Measurements from ENCODE around the gene CPA4. TPM values are rescaled to one million over a fixed set of nuclear protein-coding genes. Genes with fewer than 3 reads are reported as not detected.
A peak's percentile ranks its signal among the peaks of the same experiment; 100 is the strongest.

The CPA4 gene
- total RNA-seq, 6 donors from 2014 or later: 0.20 to 0.34 TPM; not detected in 4

DNA sequence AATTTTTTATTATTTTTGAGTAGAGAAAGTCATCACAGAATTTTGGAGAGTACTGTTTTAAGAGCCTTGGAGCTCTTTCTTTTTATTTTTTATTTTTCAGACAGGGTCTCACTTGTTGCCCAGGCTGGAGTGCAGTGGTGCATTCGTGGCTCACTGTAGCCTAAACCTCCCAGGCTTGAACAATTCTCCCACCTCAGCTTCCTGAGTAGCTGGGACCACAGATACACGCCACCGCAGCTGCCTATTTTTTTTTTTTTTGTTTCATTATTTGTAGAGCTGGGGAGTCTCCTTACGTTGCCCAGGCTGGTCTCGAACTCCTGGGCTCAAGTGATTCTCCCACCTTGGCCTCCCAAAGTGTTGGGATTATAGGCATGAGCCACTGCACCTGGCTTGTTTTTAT is 10.6 kb downstream of the CPA4 start:
- H3K4me3 ChIP-seq: no peak overlapping the region
- H3K36me3 ChIP-seq: no peaks in the 10 kb centered on the region
- H3K27ac ChIP-seq: no peak overlapping the region
- TF ChIP-seq POLR2A (IDR thresholded peaks at IDR 0.05): no peak
- TF ChIP-seq, protein P1, sequence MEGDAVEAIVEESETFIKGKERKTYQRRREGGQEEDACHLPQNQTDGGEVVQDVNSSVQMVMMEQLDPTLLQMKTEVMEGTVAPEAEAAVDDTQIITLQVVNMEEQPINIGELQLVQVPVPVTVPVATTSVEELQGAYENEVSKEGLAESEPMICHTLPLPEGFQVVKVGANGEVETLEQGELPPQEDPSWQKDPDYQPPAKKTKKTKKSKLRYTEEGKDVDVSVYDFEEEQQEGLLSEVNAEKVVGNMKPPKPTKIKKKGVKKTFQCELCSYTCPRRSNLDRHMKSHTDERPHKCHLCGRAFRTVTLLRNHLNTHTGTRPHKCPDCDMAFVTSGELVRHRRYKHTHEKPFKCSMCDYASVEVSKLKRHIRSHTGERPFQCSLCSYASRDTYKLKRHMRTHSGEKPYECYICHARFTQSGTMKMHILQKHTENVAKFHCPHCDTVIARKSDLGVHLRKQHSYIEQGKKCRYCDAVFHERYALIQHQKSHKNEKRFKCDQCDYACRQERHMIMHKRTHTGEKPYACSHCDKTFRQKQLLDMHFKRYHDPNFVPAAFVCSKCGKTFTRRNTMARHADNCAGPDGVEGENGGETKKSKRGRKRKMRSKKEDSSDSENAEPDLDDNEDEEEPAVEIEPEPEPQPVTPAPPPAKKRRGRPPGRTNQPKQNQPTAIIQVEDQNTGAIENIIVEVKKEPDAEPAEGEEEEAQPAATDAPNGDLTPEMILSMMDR (IDR thresholded peaks at IDR 0.05): no peak
- H3K27me3 ChIP-seq: no peaks in the 10 kb centered on the region
- 57 to 67% methylated on average over 5 of the region's 5 CpGs for WGBS, 2 donors
- no peaks in the 10 kb centered on the region for H3K9me3 ChIP-seq
- ATAC-seq (ENCODE audit: low FRiP score in 2 of 2) (no peak), DNase-seq (no peak)
- no peaks in the 10 kb centered on the region for H3K4me1 ChIP-seq

DNA sequence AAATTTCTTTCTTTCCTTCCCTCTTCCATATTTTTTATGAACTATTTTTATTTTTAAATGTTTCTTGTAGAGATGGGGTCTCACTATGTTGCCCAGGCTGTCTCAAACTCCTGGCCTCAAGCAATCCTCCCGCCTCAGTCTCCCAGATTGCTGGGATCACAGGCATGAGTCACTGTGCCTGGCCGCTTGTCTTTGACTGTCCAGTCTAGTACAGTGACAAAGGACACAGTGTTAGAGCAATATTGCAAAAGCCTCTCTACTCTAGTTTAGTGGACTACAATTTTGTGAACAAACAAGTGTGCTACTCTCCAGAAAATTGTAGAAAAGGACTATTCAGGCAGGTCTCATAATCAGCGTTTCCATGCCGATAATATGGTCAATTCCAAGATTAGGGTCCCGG is 11.0 kb downstream of the CPA4 start:
- no peak for TF ChIP-seq POLR2AphosphoS5 (IDR thresholded peaks at IDR 0.05)
- TF ChIP-seq EP300 (IDR thresholded peaks at IDR 0.05): no peak
- TF ChIP-seq, protein P1 (IDR thresholded peaks at IDR 0.05): no peak
- TF ChIP-seq POLR2A (IDR thresholded peaks at IDR 0.05): no peak
- DNase-seq (no peak), ATAC-seq (ENCODE audit: low FRiP score in 2 of 2) (no peak)
- Histone ChIP-seq H3K4me3 (no peak overlapping the region), H3K27ac (no peak overlapping the region), H3K4me1 (no peaks in the 10 kb centered on the region), H3K27me3 (no peaks in the 10 kb centered on the region), H3K36me3 (no peaks in the 10 kb centered on the region), H3K9me3 (no peaks in the 10 kb centered on the region)
- WGBS, 2 donors: 84 to 87% methylated on average over 5 of the region's 5 CpGs

DNA sequence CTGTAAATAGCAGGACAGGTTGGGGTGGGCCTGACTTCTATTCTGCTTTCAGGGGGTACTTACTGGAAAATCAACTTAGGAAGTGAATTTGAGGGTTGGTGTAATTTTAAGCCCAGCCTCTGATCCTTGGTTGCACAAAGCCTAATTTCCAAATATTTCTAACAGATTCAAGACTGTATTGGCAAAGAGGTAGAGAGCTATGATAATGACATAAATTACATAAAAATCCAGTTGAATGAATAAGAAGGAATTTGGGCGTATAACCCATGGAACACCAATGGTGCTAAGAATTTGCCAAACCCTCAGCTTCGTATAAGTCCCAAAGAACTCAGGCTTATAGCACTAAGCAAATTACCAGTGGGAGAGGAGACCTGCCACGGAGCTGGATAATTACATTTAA is 11.9 kb downstream of the CPA4 start:
- WGBS, 2 donors: 85 to 90% methylated on average over 3 of the region's 3 CpGs
- no peaks in the 10 kb centered on the region for H3K27me3 ChIP-seq
- DNase-seq: no peak
- TF ChIP-seq POLR2A (IDR thresholded peaks at IDR 0.05) (no peak), POLR2AphosphoS5 (IDR thresholded peaks at IDR 0.05) (no peak), EP300 (IDR thresholded peaks at IDR 0.05) (no peak)
- TF ChIP-seq, protein P1 (IDR thresholded peaks at IDR 0.05): no peak
- H3K27ac ChIP-seq: no peak overlapping the region
- H3K4me3 ChIP-seq: no peak overlapping the region
- no peak for ATAC-seq (ENCODE audit: low FRiP score in 2 of 2)
- no peaks in the 10 kb centered on the region for H3K4me1 ChIP-seq
- no peaks in the 10 kb centered on the region for H3K9me3 ChIP-seq
- no peaks in the 10 kb centered on the region for H3K36me3 ChIP-seq

DNA sequence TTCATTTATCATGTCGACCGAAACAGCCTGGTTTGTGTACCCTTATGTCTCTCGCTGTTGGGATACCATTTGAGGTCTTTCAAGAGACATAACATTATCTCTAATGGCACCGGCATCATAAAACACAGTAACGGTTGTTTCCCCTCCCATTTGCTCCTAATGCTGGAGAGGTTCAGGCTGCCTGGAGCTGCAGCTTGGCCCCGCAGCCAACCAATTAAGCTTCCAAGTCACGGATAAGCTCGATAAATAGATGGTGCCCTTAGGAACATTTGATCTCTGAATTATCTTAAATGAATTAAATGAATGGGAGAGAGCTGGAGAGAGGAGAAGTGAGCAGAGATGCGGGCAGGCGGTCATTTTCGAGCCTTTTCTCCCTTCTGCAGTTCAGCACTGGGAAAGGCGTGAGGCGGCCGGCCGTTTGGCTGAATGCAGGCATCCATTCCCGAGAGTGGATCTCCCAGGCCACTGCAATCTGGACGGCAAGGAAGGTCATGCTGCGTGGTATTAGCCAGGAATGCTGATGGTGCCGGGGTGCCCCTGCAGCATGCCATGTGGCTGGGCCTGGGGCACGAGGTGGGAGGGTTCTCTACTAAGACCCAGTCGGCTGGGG is 12.6 kb downstream of the CPA4 start:
- peak in 1 of 2 donors; percentile 65 for DNase-seq
- Histone ChIP-seq H3K36me3 (no peaks in the 10 kb centered on the region), H3K4me1 (no peaks in the 10 kb centered on the region), H3K9me3 (no peaks in the 10 kb centered on the region), H3K4me3 (no peak overlapping the region), H3K27ac (no peak overlapping the region), H3K27me3 (no peaks in the 10 kb centered on the region)
- ATAC-seq (ENCODE audit: low FRiP score in 2 of 2): no peak
- WGBS, 2 donors: 91% methylated on average over 18 to 21 of the region's 21 CpGs
- TF ChIP-seq EP300 (IDR thresholded peaks at IDR 0.05) (no peak), POLR2AphosphoS5 (IDR thresholded peaks at IDR 0.05) (no peak), POLR2A (IDR thresholded peaks at IDR 0.05) (no peak)
- TF ChIP-seq, protein P1 (IDR thresholded peaks at IDR 0.05): no peak

DNA sequence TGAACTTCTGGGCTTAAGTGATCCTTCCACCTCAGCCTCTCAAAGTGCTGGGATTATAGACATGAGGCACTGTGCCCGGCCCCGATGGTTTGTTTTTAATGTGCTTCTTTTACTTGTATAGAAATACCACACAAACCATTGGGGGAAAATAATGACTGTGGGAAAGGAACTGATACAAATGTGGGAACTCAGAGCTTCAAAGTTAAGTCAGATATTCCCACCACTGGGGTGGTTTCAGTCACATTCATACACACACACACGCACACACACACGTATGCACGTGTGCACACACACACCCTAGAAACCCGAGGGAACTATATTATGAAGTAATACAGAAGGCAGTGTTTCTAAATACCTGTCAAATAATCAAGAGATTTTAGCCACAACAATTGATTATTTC is 17.0 kb downstream of the CPA4 start:
- DNase-seq (no peak), ATAC-seq (ENCODE audit: low FRiP score in 2 of 2) (no peak)

More for the DNA sequence above, 17.0 kb downstream of the CPA4 start:
- H3K4me1 ChIP-seq: no peaks in the 10 kb centered on the region
- H3K9me3 ChIP-seq: no peaks in the 10 kb centered on the region
- TF ChIP-seq POLR2AphosphoS5 (IDR thresholded peaks at IDR 0.05) (no peak), POLR2A (IDR thresholded peaks at IDR 0.05) (no peak)
- TF ChIP-seq, protein P1 (IDR thresholded peaks at IDR 0.05): no peak
- no peaks in the 10 kb centered on the region for H3K36me3 ChIP-seq
- H3K27me3 ChIP-seq: no peaks in the 10 kb centered on the region
- WGBS, 2 donors: 80 to 84% methylated on average over 6 of the region's 6 CpGs
- no peak overlapping the region for H3K27ac ChIP-seq
- no peak overlapping the region for H3K4me3 ChIP-seq

Measured in upper lobe of left lung (tissue), 6 donors.